SK-N-SH treated with all-trans-retinoic acid at 6 μM for 48 hours (cell line): ENCODE measurements around the gene OMP.

ENCODE experiments used
- ARNTL ChIP-seq: fragments of 450-650 bp; formaldehyde crosslinking; IDR thresholded peaks from 2 replicates; pipeline ENCODE4 v1.5.0; 2020; ENCODE audit warnings: low read depth, mild to moderate bottlenecking, moderate library complexity, borderline replicate concordance
- GLIS3 ChIP-seq: fragments of 250-450 bp; sonication (Bioruptor Pico); IDR thresholded peaks from 2 replicates; pipeline ENCODE4 v1.5.0; 2020; ENCODE audit warnings: mild to moderate bottlenecking, moderate library complexity
- ISL1 ChIP-seq: fragments of 250-450 bp; sonication (Bioruptor Pico); IDR thresholded peaks from 2 replicates; pipeline ENCODE4 v2.1.2; 2022; ENCODE audit warnings: mild to moderate bottlenecking, moderate library complexity
- PPARA ChIP-seq: fragments of 250-450 bp; sonication (Bioruptor Pico); IDR thresholded peaks from 2 replicates; pipeline ENCODE4 v1.5.0; 2020; ENCODE audit warnings: mild to moderate bottlenecking, borderline replicate concordance
- RARB ChIP-seq: fragments of 250-450 bp; sonication (Bioruptor Pico); IDR thresholded peaks from 2 replicates; pipeline ENCODE4 v1.8.0; 2021; ENCODE audit warnings: mild to moderate bottlenecking, moderate library complexity
- ZFP3 ChIP-seq: fragments of 250-450 bp; sonication (Bioruptor Pico); IDR thresholded peaks from 2 replicates; pipeline ENCODE4 v1.5.0; 2020; ENCODE audit warnings: mild to moderate bottlenecking, moderate library complexity
- ZFP30 ChIP-seq: fragments of 450-650 bp; formaldehyde crosslinking; IDR thresholded peaks from 2 replicates; pipeline ENCODE4 v1.5.0; 2022; ENCODE audit warnings: mild to moderate bottlenecking, moderate library complexity
- ZNF70 ChIP-seq: fragments of 450-650 bp; formaldehyde crosslinking; IDR thresholded peaks from 2 replicates; pipeline ENCODE4 v1.5.0; 2020; ENCODE audit warnings: mild to moderate bottlenecking, moderate library complexity
- ZNF8 ChIP-seq: fragments of 450-650 bp; formaldehyde crosslinking; IDR thresholded peaks from 2 replicates; pipeline ENCODE4 v1.5.0; 2020; ENCODE audit warnings: mild to moderate bottlenecking, moderate library complexity
- TF ChIP-seq, protein P1 (sequence below): fragments of 250-450 bp; sonication (Bioruptor Pico); IDR thresholded peaks from 2 replicates; pipeline ENCODE4 v1.8.0; 2020; ENCODE audit warnings: mild to moderate bottlenecking, moderate library complexity, borderline replicate concordance
- TF ChIP-seq, protein P2 (sequence below): fragments of 250-450 bp; sonication (Bioruptor Pico); IDR thresholded peaks from 2 replicates; pipeline ENCODE4 v1.5.1; 2020; ENCODE audit warnings: low read depth, mild to moderate bottlenecking, moderate library complexity
- TF ChIP-seq, protein P3 (sequence below): fragments of 250-450 bp; sonication (Bioruptor Pico); IDR thresholded peaks from 2 replicates; pipeline ENCODE4 v1.5.1; 2021; ENCODE audit warnings: mild to moderate bottlenecking, moderate library complexity

DNA sequence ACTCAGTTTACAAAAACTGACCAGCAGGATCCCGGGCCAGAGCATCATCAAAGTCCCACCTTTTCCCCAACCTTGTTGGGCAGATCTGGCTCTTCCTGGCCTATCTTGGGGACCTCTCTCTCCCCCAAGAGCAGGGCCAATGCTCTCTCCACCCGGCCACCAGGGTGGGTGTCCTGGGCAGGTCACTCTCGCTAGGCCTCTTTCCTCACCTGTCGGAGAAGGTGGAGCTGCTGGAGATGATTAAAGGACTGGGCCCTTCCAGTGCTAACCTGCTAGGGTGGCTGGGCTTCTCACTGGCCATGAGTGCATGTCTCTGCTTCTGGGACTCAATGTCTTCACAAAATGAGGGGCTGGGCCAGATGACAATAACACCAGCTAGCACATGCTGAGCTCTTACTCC is 38.8 kb upstream of the OMP start:
- TF ChIP-seq GLIS3 (CRISPR knock-in tag), result no peak
- TF ChIP-seq, protein P1, sequence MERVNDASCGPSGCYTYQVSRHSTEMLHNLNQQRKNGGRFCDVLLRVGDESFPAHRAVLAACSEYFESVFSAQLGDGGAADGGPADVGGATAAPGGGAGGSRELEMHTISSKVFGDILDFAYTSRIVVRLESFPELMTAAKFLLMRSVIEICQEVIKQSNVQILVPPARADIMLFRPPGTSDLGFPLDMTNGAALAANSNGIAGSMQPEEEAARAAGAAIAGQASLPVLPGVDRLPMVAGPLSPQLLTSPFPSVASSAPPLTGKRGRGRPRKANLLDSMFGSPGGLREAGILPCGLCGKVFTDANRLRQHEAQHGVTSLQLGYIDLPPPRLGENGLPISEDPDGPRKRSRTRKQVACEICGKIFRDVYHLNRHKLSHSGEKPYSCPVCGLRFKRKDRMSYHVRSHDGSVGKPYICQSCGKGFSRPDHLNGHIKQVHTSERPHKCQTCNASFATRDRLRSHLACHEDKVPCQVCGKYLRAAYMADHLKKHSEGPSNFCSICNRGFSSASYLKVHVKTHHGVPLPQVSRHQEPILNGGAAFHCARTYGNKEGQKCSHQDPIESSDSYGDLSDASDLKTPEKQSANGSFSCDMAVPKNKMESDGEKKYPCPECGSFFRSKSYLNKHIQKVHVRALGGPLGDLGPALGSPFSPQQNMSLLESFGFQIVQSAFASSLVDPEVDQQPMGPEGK (CRISPR knock-in tag), result no peak
- no peak for TF ChIP-seq ZFP30 (CRISPR knock-in tag)
- TF ChIP-seq ARNTL (CRISPR knock-in tag), result no peak
- no peak for TF ChIP-seq ZNF70 (CRISPR knock-in tag)
- no peak for TF ChIP-seq RARB (CRISPR knock-in tag)
- TF ChIP-seq PPARA, result no peak
- no peak for TF ChIP-seq ISL1 (CRISPR knock-in tag)
- TF ChIP-seq, protein P2, sequence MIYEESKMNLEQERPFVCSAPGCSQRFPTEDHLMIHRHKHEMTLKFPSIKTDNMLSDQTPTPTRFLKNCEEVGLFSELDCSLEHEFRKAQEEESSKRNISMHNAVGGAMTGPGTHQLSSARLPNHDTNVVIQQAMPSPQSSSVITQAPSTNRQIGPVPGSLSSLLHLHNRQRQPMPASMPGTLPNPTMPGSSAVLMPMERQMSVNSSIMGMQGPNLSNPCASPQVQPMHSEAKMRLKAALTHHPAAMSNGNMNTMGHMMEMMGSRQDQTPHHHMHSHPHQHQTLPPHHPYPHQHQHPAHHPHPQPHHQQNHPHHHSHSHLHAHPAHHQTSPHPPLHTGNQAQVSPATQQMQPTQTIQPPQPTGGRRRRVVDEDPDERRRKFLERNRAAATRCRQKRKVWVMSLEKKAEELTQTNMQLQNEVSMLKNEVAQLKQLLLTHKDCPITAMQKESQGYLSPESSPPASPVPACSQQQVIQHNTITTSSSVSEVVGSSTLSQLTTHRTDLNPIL (CRISPR knock-in tag), result no peak
- no peak for TF ChIP-seq ZNF8
- no peak for TF ChIP-seq ZFP3 (CRISPR knock-in tag)
- TF ChIP-seq, protein P3, sequence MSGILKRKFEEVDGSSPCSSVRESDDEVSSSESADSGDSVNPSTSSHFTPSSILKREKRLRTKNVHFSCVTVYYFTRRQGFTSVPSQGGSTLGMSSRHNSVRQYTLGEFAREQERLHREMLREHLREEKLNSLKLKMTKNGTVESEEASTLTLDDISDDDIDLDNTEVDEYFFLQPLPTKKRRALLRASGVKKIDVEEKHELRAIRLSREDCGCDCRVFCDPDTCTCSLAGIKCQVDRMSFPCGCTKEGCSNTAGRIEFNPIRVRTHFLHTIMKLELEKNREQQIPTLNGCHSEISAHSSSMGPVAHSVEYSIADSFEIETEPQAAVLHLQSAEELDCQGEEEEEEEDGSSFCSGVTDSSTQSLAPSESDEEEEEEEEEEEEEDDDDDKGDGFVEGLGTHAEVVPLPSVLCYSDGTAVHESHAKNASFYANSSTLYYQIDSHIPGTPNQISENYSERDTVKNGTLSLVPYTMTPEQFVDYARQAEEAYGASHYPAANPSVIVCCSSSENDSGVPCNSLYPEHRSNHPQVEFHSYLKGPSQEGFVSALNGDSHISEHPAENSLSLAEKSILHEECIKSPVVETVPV (CRISPR knock-in tag), result no peak
